Bronchial epithelial cell (primary cell): ENCODE measurements around the gene ZBTB44. TPM values are rescaled to one million over a fixed set of nuclear protein-coding genes. Genes with fewer than 3 reads are reported as not detected.

Experiments
- DNase-seq: peaks from one replicate; pipeline ENCODE4 v3.0.0-alpha.2; 2010; ENCODE audit warnings: low read depth
- FAIRE-seq: peaks from 2 replicates; lab custom pipeline; 2011; peaks lifted over from hg19 to GRCh38; lab: Jason Lieb, UNC
- H3K27me3 ChIP-seq: 2 replicates; pipeline ENCODE4 v1.5.1; 2011; ENCODE audit warnings: low read length; ENCODE audit not compliant: control insufficient read depth, insufficient read depth
- H3K36me3 ChIP-seq: 2 replicates; pipeline ENCODE4 v1.5.1; 2011; ENCODE audit warnings: low read length; ENCODE audit not compliant: control insufficient read depth, insufficient read depth
- H3K4me3 ChIP-seq: 2 replicates; pipeline ENCODE4 v1.5.1; 2011; ENCODE audit warnings: mild to moderate bottlenecking, low read depth, low read length, control low read depth
- total RNA-seq: library from RNA; depleted of rRNA; stranded (reverse); fragments of >200 nt; gene quantifications from 2 replicates; pipeline ENCODE4 v1.2.1, GENCODE V29; 2014
- TF ChIP-seq, protein P1 (sequence below): IDR thresholded peaks from 2 replicates; pipeline ENCODE4 v1.5.1; 2011; ENCODE audit warnings: mild to moderate bottlenecking, moderate library complexity, low read length, control low read depth, inconsistent platforms; ENCODE audit not compliant: insufficient read depth, severe bottlenecking

The ZBTB44 gene
- total RNA-seq, 1 donor from 2014 or later = 28.4 TPM

DNA sequence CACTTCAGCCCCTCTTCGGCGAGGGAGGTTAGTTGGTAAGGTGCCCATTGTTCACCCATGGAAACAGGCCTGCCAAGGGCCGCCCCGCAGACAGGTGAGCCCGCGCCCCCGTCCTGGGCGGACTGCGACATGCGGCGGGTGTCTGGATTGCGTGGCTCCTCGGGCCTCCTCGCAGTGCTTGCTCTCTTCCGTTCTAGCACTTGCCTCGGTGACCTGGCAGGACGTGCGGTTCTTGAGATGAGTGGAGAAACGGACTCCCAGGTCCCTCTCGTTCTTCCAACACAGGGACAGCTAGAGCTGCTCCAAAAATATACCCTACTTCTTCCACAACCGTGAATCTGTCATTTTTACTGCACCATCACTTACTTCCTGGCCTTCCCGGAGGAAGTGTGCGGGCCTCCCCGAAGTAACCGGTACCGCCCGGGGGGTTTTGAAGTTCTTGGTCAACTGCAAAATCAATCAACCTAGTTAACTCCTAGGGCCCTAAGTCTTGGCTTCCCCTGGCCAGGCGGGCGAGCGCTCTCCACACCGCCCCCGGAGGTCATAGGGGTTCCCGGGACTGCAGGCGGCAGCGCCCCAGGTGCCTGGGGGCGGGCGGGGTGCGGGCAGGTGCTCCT lies 745 bp upstream of the ZBTB44 start:
- H3K36me3 ChIP-seq = no peaks in the 10 kb centered on the region
- H3K27me3 ChIP-seq = no peaks in the 10 kb centered on the region
- DNase-seq = peak; percentile 8
- H3K4me3 ChIP-seq = peak overlapping the region; percentile 21
- TF ChIP-seq, protein P1, sequence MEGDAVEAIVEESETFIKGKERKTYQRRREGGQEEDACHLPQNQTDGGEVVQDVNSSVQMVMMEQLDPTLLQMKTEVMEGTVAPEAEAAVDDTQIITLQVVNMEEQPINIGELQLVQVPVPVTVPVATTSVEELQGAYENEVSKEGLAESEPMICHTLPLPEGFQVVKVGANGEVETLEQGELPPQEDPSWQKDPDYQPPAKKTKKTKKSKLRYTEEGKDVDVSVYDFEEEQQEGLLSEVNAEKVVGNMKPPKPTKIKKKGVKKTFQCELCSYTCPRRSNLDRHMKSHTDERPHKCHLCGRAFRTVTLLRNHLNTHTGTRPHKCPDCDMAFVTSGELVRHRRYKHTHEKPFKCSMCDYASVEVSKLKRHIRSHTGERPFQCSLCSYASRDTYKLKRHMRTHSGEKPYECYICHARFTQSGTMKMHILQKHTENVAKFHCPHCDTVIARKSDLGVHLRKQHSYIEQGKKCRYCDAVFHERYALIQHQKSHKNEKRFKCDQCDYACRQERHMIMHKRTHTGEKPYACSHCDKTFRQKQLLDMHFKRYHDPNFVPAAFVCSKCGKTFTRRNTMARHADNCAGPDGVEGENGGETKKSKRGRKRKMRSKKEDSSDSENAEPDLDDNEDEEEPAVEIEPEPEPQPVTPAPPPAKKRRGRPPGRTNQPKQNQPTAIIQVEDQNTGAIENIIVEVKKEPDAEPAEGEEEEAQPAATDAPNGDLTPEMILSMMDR = peak; percentile 22
- no peak for FAIRE-seq

DNA sequence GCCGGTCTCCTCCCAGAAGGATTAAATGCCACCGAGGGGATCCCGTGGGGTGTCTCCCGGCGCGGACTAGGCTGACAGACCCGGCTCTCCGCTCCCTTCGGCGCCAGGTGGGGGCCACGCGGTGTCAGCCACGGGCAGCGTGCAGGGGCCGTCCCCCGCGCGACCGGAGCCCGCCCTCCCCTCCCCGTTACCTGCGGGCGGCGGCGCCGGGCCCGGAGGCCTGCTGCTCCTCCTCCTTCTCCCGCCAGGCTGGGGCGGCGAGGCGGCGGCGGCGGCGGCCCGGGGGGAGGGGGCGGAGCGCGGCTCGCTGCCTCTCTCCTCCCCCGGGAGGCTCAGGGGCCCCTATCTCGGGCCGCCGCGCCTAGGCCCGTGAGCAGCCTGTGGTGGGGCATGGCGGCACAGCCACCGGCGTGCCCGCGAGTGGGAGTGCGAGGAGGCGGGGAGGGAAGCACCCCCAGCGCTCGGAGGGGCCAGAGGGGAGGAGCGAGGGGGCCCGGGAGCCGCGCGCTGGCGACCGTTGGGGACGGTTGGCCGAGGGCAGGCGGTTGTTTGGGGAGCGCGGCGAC lies 450 bp downstream of the ZBTB44 start:
- TF ChIP-seq, protein P1 = no peak
- FAIRE-seq = no peak
- peak overlapping the region; percentile 76 for H3K4me3 ChIP-seq
- H3K27me3 ChIP-seq = no peaks in the 10 kb centered on the region
- H3K36me3 ChIP-seq = no peaks in the 10 kb centered on the region
- no peak for DNase-seq

DNA sequence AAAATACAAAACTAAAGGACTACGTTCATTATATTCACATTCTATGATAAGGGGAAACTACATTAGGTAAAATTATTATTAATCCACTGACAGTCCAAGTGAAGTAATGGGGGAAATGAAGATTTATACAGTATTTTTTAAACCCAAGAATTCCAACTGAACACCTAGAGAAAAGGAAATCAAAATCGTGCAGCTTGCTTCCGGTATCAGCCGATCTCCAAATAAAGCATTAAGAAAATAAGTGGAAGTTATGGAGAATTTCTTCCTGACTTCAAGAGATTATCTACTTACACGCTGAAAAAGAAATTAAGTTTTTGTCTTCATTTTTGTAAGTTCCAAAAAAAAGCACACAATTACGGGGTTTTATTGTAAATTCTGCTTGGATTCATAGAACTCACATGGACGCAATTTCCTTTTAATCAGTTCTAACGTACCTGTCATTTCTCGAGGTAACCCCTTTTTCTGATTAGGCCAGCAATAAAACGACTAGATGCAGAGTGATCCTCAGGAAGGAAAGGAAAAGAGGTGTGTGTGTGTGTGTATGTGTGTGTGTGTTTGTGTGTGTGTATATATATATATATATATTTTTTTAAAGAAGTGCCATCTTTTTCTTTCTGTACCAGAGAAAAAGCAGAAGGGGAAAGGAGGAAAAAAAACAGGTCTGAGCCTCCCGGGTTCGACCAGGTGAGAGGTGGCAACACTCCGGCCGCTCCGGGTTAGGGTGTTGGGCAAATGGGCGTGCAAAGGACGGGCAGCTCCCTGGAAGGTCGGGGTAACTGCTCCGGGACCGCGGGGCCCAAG lies 1.1 kb downstream of the ZBTB44 start:
- Histone ChIP-seq H3K36me3 (no peaks in the 10 kb centered on the region), H3K27me3 (no peaks in the 10 kb centered on the region), H3K4me3 (peak overlapping the region; percentile 76)
- FAIRE-seq = no peak
- TF ChIP-seq, protein P1 = no peak
- DNase-seq = peak; percentile 42

DNA sequence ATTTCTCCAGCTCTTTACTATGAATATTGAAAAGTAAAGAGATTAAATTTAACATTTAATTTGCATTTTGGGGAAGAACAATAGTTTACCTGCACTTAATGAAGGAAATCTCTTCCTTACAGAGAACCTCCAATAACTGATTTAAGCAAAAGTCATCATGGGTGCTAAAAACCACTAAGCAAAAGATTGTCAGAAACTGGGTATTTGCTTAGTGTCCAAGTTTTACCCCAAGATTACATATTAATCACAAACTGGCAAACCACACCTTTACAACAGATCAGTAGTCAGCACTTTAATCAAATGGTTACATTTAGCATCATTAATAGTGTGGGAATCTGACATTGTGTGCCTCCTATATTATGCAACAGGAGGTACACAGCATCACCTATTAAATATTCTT lies 2.7 kb downstream of the ZBTB44 start:
- H3K27me3 ChIP-seq = no peaks in the 10 kb centered on the region
- peak; percentile 12 for DNase-seq
- no peak overlapping the region for H3K4me3 ChIP-seq
- no peak for FAIRE-seq
- TF ChIP-seq, protein P1 = no peak
- H3K36me3 ChIP-seq = no peaks in the 10 kb centered on the region

DNA sequence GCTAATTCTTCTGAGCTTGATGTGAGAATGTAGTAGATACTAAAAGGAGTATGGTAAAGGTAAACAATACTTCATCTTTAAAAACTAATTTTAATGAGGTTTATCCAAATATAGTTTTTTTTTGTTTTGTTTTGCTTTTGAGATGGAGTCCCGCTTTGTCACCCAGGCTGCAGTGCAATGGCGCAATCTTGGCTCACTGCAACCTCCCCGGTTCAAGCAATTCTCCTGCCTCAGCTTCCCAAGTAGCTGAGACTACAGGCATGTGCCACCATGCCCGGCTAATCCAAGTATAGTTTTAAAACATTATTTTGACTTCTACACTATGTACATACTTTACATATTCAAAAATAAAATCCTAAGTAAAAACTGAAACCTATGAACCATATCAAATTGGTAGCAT lies 4.1 kb downstream of the ZBTB44 start:
- H3K4me3 ChIP-seq = no peak overlapping the region
- DNase-seq = no peak
- no peaks in the 10 kb centered on the region for H3K36me3 ChIP-seq
- FAIRE-seq = no peak
- no peaks in the 10 kb centered on the region for H3K27me3 ChIP-seq
- TF ChIP-seq, protein P1 = no peak
